ENCODE measurements around the gene MSI2.

DNA sequence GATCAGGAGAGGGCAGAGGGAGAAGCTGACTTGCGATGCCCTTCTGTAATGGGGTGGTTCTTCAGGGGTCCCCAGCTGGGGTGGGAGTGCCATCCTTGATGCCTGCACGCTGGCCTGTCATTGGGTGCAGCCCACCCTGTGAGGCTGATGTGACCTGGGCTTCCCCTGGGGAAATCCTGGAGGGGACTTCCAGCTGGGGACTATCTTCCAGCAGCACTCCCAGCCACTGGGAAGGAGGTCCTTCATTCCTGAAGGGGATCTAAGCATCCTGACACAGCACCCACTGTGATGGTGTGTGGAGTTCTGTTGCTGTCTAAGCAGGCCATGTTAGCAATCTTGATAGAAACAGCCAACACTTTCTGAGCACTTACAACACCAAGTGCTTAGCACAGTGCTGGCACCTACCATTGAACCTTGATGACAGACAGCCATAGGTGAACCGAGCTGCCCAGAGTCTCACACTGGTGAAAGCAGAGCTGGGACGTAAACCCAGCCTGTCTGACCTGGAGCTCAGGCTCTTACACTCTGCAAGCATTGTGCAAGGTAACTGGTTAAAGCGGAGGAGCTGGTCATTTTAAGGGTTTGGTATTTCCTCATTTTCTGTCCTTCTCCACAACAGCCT is 277.5 kb downstream of the MSI2 start:
- TF ChIP-seq, protein P1, sequence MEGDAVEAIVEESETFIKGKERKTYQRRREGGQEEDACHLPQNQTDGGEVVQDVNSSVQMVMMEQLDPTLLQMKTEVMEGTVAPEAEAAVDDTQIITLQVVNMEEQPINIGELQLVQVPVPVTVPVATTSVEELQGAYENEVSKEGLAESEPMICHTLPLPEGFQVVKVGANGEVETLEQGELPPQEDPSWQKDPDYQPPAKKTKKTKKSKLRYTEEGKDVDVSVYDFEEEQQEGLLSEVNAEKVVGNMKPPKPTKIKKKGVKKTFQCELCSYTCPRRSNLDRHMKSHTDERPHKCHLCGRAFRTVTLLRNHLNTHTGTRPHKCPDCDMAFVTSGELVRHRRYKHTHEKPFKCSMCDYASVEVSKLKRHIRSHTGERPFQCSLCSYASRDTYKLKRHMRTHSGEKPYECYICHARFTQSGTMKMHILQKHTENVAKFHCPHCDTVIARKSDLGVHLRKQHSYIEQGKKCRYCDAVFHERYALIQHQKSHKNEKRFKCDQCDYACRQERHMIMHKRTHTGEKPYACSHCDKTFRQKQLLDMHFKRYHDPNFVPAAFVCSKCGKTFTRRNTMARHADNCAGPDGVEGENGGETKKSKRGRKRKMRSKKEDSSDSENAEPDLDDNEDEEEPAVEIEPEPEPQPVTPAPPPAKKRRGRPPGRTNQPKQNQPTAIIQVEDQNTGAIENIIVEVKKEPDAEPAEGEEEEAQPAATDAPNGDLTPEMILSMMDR (IDR thresholded peaks at IDR 0.05; ENCODE audit: extremely low read depth in 1 of 2, insufficient read depth in 1 of 2, low read depth in 1 of 2, low read length in 2 of 2), result no peak
- TF ChIP-seq, protein P2, sequence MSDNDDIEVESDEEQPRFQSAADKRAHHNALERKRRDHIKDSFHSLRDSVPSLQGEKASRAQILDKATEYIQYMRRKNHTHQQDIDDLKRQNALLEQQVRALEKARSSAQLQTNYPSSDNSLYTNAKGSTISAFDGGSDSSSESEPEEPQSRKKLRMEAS (IDR thresholded peaks at IDR 0.05; ENCODE audit: insufficient read depth, insufficient read length), result no peak
- no peak for TF ChIP-seq POLR2A (IDR thresholded peaks at IDR 0.05; ENCODE audit: low read depth, low read length)

All from endothelial cell of umbilical vein (primary cell).